Choroid plexus epithelial cell (primary cell): Measurements from ENCODE around the gene PROSER1.

ENCODE experiments used
- DNase-seq: peaks from one replicate; pipeline ENCODE4 v3.0.0-alpha.2; 2010; ENCODE audit warnings: low read depth
- H3K4me3 ChIP-seq: 2 replicates; pipeline ENCODE4 v1.5.1; 2011; ENCODE audit warnings: low read depth, mild to moderate bottlenecking, control low read depth, low read length, moderate library complexity
- CTCF ChIP-seq: conservative IDR thresholded peaks from 2 replicates; pipeline ENCODE4 v1.5.1; 2011; ENCODE audit warnings: low read depth, mild to moderate bottlenecking, control low read depth, inconsistent platforms, low read length, moderate library complexity

Gene PROSER1

DNA sequence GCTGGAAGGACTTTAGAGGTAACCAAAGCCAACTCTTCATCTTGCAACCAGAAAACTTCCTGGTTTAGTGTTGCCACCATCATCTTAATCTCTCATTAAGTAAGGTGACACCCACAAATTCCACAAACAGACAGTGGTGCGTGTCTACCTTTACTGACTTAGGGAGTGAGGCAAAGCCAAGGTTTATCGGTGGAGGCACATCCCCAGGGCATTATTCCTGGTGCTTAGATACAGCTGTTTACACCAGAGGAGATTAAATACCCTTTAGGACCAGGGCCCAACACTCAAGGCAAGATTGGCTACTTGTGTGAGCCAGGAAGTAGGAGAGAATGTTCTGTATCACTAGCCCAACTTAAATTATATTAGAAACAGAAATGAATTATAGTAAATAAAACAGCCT lies 56.8 kb downstream of the PROSER1 start:
- TF ChIP-seq CTCF = no peak
- no peak for DNase-seq
- H3K4me3 ChIP-seq = no peak overlapping the region

GRCh38 chr13:38980750-38981078 lies 57.2 kb downstream of the PROSER1 start:
- no peak for TF ChIP-seq CTCF
- H3K4me3 ChIP-seq = no peak overlapping the region
- DNase-seq = no peak

DNA sequence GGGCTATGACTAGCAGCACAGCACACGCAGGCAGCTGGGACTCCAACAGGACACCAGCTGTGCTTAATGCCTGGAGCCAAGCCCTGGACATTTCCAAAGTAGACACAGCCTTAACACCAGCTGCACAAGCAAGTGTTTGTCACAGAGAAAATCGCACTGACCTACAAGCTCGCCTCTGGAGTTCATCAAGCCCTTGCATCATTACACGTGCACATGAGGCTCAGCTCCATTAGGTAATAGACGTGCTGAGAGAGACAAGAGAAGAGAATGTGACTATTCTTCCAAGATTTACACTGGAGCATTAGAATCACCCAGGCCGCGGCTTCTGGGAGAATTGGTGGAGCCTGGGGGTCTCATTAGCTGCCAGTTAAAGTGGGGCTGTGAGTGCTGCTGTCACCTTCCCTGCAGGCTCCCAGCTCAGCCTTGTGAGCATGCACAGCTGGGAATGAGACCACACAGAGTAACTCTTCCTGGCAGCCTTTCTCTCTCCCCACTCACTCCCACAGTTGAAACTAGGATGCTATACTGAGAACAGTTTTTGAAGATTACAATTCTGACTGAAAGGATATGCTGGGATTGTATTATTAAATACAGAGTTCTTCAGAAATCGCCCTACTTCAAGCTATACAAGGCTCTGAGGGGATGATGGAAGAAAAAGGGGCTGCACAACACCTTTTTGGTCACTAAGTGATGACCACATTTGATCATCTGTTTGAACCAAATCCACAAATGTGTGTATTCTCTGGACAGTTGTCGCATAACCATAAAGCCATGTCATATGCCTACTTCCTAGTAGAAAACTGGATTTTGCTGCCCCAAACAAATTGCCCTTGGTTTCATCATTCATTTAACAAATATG lies 57.8 kb downstream of the PROSER1 start:
- no peak overlapping the region for H3K4me3 ChIP-seq
- peak; percentile 39 for DNase-seq
- no peak for TF ChIP-seq CTCF

DNA sequence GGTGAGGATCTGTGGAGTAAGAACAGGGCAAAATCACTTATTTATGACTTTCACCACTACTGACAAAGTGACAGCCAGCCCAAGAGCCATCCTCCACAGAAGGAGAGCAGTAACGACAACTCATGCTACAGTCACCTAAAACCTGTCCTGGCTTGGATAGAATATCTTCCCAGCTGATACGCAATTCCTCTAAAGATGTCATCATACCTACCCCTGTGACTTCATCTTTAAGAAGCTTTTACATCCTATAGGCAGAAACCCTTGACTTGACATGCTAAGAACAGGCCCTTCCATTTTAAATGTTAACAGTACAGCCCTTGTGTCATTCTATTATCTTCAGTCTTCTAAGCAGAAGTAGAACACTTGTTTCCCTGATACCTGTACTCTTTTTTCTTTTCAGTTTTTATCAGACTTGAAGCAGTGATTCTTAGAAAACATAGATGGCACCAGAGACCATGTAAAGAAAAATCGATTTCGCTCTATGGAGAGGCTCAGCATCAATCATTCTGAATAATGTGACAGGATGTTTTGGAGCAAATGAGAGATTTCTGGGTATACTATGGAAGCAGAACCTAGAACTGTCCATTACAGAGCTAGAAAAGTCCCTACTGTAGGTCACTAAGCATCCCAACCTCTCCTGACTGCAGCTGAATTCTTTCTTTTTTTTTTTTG lies 67.4 kb downstream of the PROSER1 start:
- TF ChIP-seq CTCF = no peak
- no peak for DNase-seq
- no peak overlapping the region for H3K4me3 ChIP-seq

- TF ChIP-seq CTCF = no peak
- DNase-seq = no peak
- no peak overlapping the region for H3K4me3 ChIP-seq
These were observed 68.7 kb downstream of the PROSER1 start for GRCh38 chr13:38969187-38969586.

DNA sequence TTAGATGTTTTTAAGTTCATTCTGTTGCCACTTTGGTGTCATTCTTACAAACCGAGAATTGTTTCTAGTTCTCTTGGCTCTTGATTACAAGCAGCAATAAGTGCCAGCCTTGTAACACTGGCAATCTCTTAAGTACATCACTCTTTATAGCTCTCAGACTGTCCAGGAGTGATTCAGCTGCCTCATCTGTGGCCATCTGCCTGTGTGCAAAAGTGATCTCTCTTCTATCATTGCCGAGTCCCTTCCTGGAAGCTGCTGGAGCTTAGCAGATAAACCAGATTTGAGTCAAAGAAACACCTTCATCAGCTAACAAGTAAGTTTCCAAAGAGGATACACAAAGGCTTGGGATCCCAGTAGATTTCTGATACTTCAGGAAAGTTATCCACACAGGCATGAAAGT lies 70.4 kb downstream of the PROSER1 start:
- no peak for TF ChIP-seq CTCF
- DNase-seq = no peak
- no peak overlapping the region for H3K4me3 ChIP-seq

DNA sequence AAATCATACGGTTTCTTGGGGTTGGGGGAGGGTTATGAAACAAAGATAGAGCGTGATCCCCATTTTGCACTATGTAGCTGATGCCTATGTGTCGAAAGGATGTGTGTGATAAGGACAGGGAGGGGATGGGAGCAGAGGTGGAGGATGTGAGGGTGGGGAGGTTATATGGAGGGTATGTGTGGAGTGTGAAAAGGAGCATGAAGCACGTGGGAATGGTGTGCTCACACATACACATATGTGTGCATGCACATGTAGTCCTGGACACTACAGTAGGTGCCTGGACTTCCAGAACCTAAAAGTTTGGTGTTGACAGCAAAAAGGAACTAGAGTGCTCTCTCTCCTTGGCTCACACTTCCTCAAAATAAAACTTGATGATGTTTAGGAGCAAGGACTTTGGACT lies 72.6 kb downstream of the PROSER1 start:
- no peak overlapping the region for H3K4me3 ChIP-seq
- no peak for TF ChIP-seq CTCF
- no peak for DNase-seq
